K562 treated with DMSO at 1 percent for 48 hours (cell line): ENCODE measurements around the gene CPT1A. TPM values are rescaled to one million over a fixed set of nuclear protein-coding genes. Genes with fewer than 3 reads are reported as not detected.

Experiments
- total RNA-seq: library from RNA; unstranded; fragments of 300-600 nt; gene quantifications from 2 replicates; pipeline ENCODE4 v1.2.3, GENCODE V29; 2022; ENCODE audit warnings: low replicate concordance; ENCODE audit errors: extremely low read depth

CPT1A gene
- total RNA-seq, result not detected in 2 replicates

DNA sequence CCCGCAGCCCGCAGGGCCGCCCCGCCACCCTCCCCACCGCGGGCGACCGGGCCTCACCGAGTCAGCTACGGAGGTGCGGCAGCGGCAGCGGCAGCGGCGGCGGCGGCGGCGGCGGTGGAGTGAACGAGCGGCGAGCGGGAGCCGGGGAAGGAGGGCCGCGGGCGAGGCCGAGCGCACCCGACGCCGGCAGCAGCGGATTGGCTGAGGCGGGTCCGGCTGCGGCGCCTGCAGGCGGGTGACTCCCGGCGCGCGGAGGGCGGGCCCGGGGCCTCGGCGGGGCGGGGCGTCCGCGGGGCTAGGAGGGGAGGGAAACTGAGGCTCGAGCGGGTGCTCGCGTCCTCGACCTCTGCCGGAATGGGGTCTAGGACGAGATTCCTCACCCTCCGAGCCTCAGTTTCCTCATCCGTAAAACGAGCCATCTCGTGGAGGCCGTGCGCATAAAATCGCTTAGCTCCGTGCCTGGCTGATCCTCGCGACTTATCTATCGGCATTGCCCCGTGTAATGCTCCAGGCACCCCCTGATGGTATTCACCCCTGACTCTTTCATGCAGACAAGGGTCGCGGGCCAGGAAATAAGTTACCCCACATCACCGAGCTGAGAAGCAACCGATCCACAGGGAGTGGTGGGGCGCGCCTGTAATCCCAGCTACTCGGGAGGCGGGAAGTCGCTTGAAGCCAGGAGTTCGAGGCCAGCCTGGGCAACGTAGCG is at the start of gene CPT1A:
CPT1A (minus strand) TSS at position 199 of the 709 bp plus-strand sequence. CDS start 26,442 bp downstream, outside the sequence.

GRCh38 chr11:68751331-68751856 is 90.3 kb downstream of the CPT1A start, which contains the start of gene TESMIN:
TESMIN (minus strand) TSS chr11:68751520; CDS start chr11:68750660, 860 bp downstream.

Other genes with a start within 250 kb of the CPT1A start
- not detected in 2 replicates for gene GAL, start 157.4 kb downstream of the CPT1A start, total RNA-seq
- not detected in 2 replicates for gene TESMIN, start 90.4 kb downstream of the CPT1A start, total RNA-seq
- gene MRPL21, start 61.9 kb upstream of the CPT1A start, total RNA-seq, result not detected in 2 replicates
- not detected in 2 replicates for gene IGHMBP2, start 62.0 kb upstream of the CPT1A start, total RNA-seq
- gene MRGPRD, start 139.1 kb upstream of the CPT1A start, total RNA-seq, result not detected in 2 replicates
- not detected in 2 replicates for gene MRGPRF, start 171.3 kb upstream of the CPT1A start, total RNA-seq
- gene TPCN2, start 207.0 kb upstream of the CPT1A start, total RNA-seq, result not detected in 2 replicates